Activated CD8-positive, alpha-beta memory T cell treated with anti-CD3 and anti-CD28 coated beads, Interleukin-2, amount 50 U/mL, for 1 hour (primary cell): ENCODE data around the gene KCNQ5.

Source experiments
- DNase-seq: peaks from one replicate; pipeline ENCODE4 v3.0.0-alpha.2; 2020; ENCODE audit errors: extremely low read depth

KCNQ5 gene

GRCh38 chr6:73240730-73241129 is 618.9 kb downstream of the KCNQ5 start:
- no peak for DNase-seq

GRCh38 chr6:73242001-73242400 is 620.1 kb downstream of the KCNQ5 start:
- DNase-seq: no peak
